Measurements from ENCODE around the gene RYR1. TPM values are rescaled to one million over a fixed set of nuclear protein-coding genes. Genes with fewer than 3 reads are reported as not detected.

Gene RYR1
- total RNA-seq, 4 donors from 2014 or later: 0.20 to 2.1 (median 1.4) TPM

DNA sequence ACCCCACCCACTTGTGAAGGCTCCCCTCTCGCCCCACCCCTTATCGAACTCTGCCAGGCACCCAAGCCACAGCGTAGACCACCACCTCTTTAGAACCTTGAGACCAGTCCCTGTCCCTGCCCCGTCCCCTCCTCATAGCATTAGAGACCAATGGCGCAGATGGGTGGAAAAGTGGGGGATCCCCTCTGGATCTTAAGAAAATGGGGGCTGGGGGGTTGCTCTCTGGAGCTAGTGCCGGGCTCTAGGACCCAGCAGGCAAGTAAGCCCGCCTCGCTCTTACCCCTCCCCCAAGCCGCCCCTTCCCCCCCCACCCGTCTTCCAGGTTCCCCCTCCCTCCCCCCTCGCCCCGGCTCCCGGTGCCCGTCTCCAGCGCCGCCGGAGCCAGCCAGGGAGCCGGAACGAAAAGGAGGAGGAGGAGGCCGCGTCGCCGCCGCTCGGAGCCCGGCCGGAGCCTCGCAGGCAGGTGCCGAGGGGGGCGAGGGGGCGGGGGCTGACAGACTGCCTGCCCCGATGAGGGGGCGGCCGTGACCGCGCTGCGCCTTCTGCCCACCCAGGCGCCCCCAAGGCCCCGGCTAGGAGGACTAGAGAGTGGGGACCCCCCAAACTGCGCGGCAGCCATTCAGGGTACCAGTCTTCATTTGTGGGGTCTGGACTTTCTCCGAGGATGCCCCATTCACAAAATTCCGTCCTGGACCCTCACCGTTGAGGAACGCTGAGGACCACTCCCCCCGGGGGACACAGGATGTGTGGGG is 45.0 kb upstream of the RYR1 start, which contains the start of gene SPRED3:
SPRED3 (plus strand) TSS at position 349 of the 752 bp plus-strand sequence. CDS start 1,606 bp downstream, outside the sequence.
- 5% methylated on average over 14 of the region's 46 CpGs; no CpG with 5 or more reads in 1 of the 2 donors for WGBS, 2 donors (ENCODE audit: low coverage in 1 of 2)
- H3K36me3 ChIP-seq: peaks cover 0 to 2% (median 0%) of the 10 kb centered on the region in 4 donors
- peak within 1 kb of the TSS; percentile 49 to 62 (median 55) for H3K27ac ChIP-seq
- H3K4me3 ChIP-seq: peak within 1 kb of the TSS; percentile 17 to 54 (median 32)
- H3K4me1 ChIP-seq: peaks cover 8 to 36% (median 34%) of the 10 kb centered on the region in 4 donors
- TF ChIP-seq EP300 (IDR thresholded peaks at IDR 0.05; ENCODE audit: low read depth) (no peak), POLR2AphosphoS5 (IDR thresholded peaks at IDR 0.05) (no peak), POLR2A (IDR thresholded peaks at IDR 0.05) (no peak)
- TF ChIP-seq, protein P1, sequence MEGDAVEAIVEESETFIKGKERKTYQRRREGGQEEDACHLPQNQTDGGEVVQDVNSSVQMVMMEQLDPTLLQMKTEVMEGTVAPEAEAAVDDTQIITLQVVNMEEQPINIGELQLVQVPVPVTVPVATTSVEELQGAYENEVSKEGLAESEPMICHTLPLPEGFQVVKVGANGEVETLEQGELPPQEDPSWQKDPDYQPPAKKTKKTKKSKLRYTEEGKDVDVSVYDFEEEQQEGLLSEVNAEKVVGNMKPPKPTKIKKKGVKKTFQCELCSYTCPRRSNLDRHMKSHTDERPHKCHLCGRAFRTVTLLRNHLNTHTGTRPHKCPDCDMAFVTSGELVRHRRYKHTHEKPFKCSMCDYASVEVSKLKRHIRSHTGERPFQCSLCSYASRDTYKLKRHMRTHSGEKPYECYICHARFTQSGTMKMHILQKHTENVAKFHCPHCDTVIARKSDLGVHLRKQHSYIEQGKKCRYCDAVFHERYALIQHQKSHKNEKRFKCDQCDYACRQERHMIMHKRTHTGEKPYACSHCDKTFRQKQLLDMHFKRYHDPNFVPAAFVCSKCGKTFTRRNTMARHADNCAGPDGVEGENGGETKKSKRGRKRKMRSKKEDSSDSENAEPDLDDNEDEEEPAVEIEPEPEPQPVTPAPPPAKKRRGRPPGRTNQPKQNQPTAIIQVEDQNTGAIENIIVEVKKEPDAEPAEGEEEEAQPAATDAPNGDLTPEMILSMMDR (IDR thresholded peaks at IDR 0.05): no peak
- H3K27me3 ChIP-seq: peaks cover 52% of the 10 kb centered on the region
- DNase-seq: no peak
- in situ Hi-C loops (cut with MboI; ENCODE audit: low pct_ligation_motif_present in 1 of 4, low pct_unique_long_range_greater_than_20kb in 1 of 4, low sequenced_read_pairs in 3 of 4) (no loop called here), intact Hi-C loops (cut with DNase I; ENCODE audit: low total_unique reads) (no loop called here)
- H3K9me3 ChIP-seq: no peaks in the 10 kb centered on the region

DNA sequence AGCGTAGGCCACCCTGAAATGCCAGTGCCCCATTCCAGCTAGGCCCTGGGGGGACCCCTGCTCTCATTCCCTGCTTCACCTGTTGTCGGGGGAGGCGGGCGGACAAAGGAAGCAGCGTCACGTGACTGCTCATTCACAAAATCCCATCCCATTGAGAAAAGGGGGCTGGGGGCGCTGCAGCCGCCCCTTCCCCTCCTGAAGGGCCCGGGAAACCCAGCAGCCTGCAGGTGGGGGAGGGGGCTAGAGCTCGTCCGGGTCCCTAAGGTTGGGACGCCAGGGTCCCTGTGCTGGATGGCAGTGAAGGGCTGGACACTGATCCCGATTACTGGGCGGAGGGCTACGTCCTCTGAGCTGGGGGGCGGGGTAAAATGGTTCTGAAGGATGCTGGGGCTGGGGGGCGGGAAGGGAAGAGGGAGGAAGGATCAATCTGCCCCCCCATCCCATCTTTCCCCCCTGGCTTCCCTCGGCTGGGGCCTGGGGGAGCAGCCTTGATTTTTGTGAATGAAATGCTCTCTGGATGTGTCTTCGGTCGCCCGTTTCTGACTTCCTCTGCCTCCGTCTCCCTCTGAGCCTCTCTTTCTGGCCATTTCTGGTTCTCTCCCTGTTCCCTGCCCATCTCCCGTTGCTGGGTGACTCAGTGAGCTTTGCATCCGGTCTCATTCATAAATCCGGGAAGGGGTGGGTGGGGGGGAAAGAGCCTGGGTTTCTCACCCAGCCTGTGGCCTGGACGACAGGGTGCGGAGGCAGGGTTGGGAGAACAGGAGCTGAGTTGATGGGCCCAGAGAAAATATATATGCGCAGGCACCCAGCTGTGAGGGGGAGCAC is 44.2 kb upstream of the RYR1 start:
- no peak for TF ChIP-seq POLR2A (IDR thresholded peaks at IDR 0.05)
- no peak for TF ChIP-seq EP300 (IDR thresholded peaks at IDR 0.05; ENCODE audit: low read depth)
- no peak for TF ChIP-seq POLR2AphosphoS5 (IDR thresholded peaks at IDR 0.05)
- TF ChIP-seq, protein P1 (IDR thresholded peaks at IDR 0.05): no peak
- peak overlapping the region in 1 of 4 donors; percentile 28 for H3K27ac ChIP-seq

DNA sequence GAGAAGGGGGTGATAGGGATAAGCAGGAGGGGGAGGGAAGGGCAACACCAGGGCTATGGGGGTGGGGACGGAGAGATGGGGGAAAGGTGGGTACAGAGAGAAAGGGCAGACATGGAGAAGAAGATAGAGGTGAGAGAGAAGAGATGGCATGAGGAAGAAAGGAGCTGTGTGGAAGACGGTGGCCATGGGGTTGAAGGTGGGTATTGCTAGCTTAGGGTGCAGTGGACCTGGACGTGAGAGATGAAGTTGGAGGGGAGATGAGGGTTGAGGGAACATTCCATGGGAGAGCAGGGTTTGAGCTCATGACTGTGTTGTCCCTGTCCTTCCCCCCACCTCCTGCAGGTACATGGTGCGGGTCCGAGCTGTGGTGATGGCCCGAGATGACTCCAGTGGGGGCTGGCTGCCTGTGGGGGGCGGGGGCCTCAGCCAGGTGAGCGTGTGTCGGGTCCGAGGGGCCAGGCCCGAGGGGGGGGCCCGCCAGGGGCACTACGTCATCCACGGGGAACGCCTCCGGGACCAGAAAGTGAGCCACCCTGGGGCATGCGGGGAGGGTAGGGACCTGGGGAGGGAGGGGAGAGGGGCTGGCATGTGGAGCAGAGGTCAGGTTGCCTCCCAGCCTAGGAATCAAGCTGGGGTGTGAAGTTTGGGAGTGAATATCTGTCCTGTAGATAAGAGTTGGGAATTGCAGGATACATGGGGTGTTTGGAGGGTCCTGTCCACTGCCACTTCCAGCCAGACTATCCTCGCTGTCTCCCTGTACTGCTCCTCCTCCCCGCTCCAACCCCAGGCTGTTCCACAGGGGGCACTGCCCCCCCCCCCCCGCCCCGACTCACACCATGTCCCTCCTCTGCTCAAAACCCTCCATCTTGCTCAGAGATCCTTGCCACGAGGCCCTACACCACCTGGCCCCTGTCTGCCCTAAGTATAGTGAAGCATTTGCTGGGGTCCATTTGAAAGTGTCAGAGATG is 43.2 kb upstream of the RYR1 start:
- no peak for TF ChIP-seq POLR2AphosphoS5 (IDR thresholded peaks at IDR 0.05)
- TF ChIP-seq POLR2A (IDR thresholded peaks at IDR 0.05): no peak
- no peak for TF ChIP-seq EP300 (IDR thresholded peaks at IDR 0.05; ENCODE audit: low read depth)
- TF ChIP-seq, protein P1 (IDR thresholded peaks at IDR 0.05): no peak
- Histone ChIP-seq H3K4me1 (peaks cover 8 to 41% (median 36%) of the 10 kb centered on the region in 4 donors), H3K27ac (no peak overlapping the region), H3K4me3 (no peak overlapping the region), H3K9me3 (no peaks in the 10 kb centered on the region), H3K36me3 (no peaks in the 10 kb centered on the region), H3K27me3 (peaks cover 68% of the 10 kb centered on the region)
- in situ Hi-C loops (cut with MboI; ENCODE audit: low pct_ligation_motif_present in 1 of 4, low pct_unique_long_range_greater_than_20kb in 1 of 4, low sequenced_read_pairs in 3 of 4) (no loop called here), intact Hi-C loops (cut with DNase I; ENCODE audit: low total_unique reads) (no loop called here)
- WGBS, 2 donors (ENCODE audit: low coverage in 1 of 2): 14 to 55% methylated on average over 2 to 22 of the region's 22 CpGs
- no peak for DNase-seq

More for the DNA sequence above, 44.2 kb upstream of the RYR1 start:
- Histone ChIP-seq H3K9me3 (no peaks in the 10 kb centered on the region), H3K4me1 (peaks cover 8 to 36% (median 34%) of the 10 kb centered on the region in 4 donors), H3K4me3 (peak overlapping the region in 2 of 4 donors; percentile 41 to 54), H3K27me3 (peaks cover 59% of the 10 kb centered on the region), H3K36me3 (no peaks in the 10 kb centered on the region)
- in situ Hi-C loops (cut with MboI; ENCODE audit: low pct_ligation_motif_present in 1 of 4, low pct_unique_long_range_greater_than_20kb in 1 of 4, low sequenced_read_pairs in 3 of 4): no loop called here
- intact Hi-C loops (cut with DNase I; ENCODE audit: low total_unique reads): no loop called here
- DNase-seq: no peak
- WGBS, 2 donors (ENCODE audit: low coverage in 1 of 2): 4 to 12% methylated on average over 5 to 28 of the region's 28 CpGs

All from transverse colon (tissue), 4 donors.